Ecto neural progenitor cell (in vitro differentiated cells): ENCODE measurements around the gene LENG9.
"Not testable (repeated sequence)": the region's sequence is repeated elsewhere in the genome, so short reads cannot be mapped to it uniquely, and the experiment has no call there.

Source experiments
- DNase-seq: peaks from one replicate; pipeline ENCODE4 v3.0.0-alpha.2; 2018; ENCODE audit warnings: low spot score

LENG9 gene

GRCh38 chr19:54478677-54479266 is 15.2 kb upstream of the LENG9 start:
- DNase-seq = peak; percentile 79

- DNase-seq = no peak
Measured at GRCh38 chr19:54477650-54478049, 14.1 kb upstream of the LENG9 start.

GRCh38 chr19:54475706-54476105 is 12.1 kb upstream of the LENG9 start:
- no peak for DNase-seq

GRCh38 chr19:54473892-54474372 is 10.4 kb upstream of the LENG9 start:
- DNase-seq = no peak

- DNase-seq = peak; percentile 61
Measured at GRCh38 chr19:54473071-54473891, 9.7 kb upstream of the LENG9 start, which contains the start of gene CDC42EP5. TSS of gene CDC42EP5 (minus strand) at chr19:54473296. CDS start at chr19:54465547, 7,749 bp downstream.

- no peak for DNase-seq
Measured at GRCh38 chr19:54470991-54471782, 7.6 kb upstream of the LENG9 start.

GRCh38 chr19:54470276-54470887 is 6.8 kb upstream of the LENG9 start:
- DNase-seq = no peak

- DNase-seq = no peak
Measured at GRCh38 chr19:54469496-54469934, 5.9 kb upstream of the LENG9 start.

GRCh38 chr19:54466110-54466480 is 2.5 kb upstream of the LENG9 start:
- DNase-seq = not testable (repeated sequence)

- DNase-seq = no peak
Measured at GRCh38 chr19:54465426-54466109, 2.0 kb upstream of the LENG9 start.

- DNase-seq = peak; percentile 94
Measured at GRCh38 chr19:54464630-54465425, 1.2 kb upstream of the LENG9 start.

GRCh38 chr19:54464044-54464629 is 559 bp upstream of the LENG9 start:
- peak; percentile 86 for DNase-seq

GRCh38 chr19:54462655-54463530 is 685 bp downstream of the LENG9 start:
- peak; percentile 79 for DNase-seq

- DNase-seq = no peak
Measured at GRCh38 chr19:54462047-54462654, 1.4 kb downstream of the LENG9 start.

GRCh38 chr19:54461613-54462012 is 2.0 kb downstream of the LENG9 start:
- no peak for DNase-seq

- DNase-seq = no peak
Measured at GRCh38 chr19:54461210-54461609, 2.4 kb downstream of the LENG9 start.

- no peak for DNase-seq
Measured at GRCh38 chr19:54460230-54461005, 3.2 kb downstream of the LENG9 start.
